ENCODE data around the gene EMILIN1.

EMILIN1 gene

DNA sequence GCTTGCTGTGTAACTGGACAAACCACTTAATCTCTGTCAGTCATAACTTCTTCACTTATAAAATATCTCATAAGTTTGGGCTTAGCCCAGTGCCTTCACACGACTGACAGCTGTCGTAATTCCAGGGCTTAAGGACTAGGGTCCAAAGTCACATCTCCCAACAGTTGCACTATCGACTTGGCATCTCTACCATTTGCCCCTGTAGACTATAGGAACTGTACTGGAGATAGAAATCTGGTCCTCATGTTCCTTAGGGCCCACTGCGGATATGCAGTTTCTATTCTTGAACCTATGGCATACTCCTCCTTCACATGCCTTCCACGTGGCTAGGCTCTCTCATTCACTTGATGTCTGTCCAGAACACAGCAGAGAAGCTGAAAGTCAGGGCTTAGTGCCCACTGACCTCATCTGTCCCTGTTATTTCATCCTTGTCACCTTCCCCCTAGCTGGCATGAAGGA, 47.9 kb downstream of the EMILIN1 start:
- DNase-seq (ENCODE audit: low spot score) = no peak

DNA sequence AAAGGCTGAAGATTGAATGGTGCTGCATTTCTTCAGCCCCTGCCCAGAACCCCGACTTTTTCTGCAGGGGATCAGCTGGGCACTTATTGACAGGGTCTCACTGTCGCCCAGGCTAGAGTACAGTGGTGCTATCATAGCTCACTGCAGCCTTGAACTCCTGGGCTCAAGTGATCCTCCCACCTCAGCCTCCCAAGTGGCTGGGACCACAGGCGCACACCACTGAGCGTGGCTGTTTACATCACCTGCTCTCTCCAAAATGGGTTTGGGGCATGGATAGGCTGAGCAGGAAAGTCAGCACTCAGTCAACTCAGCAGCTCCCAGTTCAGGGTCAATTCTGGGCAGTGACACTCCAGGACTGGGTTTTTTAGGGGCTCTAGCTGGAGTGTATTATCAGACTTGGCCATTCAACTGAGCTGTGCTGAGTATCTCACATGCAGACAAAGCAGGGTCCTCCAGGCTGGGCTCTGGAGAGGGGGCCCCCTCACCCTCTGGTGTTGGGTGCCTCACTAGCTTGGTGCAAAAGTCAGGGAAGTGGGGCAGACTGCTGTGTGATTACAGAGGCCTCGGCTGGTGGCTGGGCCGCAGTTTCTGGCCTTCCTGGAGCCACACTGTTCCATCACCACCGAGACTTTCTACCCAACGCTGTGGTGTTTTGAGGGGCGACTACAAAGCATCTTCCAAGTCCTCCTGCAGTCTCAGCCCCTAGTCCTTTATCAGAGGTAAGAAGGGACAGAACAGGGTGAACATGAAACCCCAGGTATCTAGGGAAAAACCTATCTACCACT, 49.7 kb downstream of the EMILIN1 start:
- DNase-seq (ENCODE audit: low spot score) = no peak

DNA sequence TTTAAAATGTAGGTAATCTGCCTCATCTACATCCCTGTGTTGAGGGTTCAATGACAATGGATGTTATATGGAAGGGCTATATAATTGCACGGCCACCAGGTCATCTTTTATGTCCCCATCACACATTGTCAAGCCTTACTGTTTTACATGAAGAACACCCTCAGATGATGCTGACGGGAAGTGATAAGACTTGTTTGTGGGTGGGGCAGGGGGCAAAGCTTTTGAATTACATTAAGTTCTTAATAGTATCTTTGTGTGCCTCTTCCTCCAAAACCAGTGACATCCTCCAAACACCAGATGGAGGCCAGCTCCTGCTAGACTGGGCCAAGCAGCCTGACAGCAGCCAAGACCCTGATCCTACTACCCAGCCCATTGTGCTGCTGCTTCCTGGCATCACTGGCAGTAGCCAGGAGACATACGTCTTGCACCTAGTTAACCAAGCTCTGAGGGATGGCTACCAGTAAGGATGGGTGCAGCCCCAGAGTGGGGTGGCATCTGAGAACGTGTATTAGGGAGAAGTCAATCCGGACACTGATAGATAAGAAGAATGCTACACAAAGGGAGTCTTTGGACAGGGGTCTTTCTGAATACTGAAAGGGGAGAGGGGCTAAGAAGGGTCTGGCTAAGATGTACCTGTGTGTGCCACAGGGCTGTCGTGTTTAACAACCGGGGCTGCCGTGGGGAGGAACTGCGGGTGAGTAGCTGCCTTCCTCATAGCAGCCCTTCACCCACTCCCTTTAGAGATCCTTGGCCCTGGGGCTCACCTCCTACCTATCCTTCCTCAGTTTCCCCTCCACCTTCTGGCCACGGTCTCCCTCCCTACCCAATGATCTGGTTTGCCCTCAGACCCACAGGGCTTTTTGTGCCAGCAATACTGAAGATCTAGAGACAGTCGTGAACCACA, 50.5 kb downstream of the EMILIN1 start:
- DNase-seq (ENCODE audit: low spot score) = no peak

- DNase-seq (ENCODE audit: low spot score) = no peak
Observed at GRCh38 chr2:27130396-27130795, 52.0 kb downstream of the EMILIN1 start.

DNA sequence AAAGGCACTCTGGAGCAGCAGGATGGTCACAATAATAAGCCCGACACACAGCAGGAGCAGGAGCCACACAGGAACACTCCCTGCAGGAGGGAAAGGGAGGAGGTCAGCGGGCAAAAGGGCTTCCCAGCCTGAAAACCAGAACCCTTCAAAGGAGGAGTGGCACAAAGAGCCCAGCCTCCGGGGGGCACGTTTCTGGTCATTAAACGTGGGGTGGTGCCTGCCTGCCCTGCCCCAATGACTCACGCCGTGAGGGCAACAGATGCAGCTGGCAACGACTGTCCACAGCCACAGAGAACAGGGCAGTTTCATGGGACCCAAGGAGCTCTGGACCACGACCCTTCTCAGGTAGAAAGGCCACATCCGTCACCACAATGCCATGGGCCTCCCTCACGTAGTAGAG, 53.0 kb downstream of the EMILIN1 start:
- DNase-seq (ENCODE audit: low spot score) = no peak

GRCh38 chr2:27133195-27133875, 54.9 kb downstream of the EMILIN1 start:
- no peak for DNase-seq (ENCODE audit: low spot score)

DNA sequence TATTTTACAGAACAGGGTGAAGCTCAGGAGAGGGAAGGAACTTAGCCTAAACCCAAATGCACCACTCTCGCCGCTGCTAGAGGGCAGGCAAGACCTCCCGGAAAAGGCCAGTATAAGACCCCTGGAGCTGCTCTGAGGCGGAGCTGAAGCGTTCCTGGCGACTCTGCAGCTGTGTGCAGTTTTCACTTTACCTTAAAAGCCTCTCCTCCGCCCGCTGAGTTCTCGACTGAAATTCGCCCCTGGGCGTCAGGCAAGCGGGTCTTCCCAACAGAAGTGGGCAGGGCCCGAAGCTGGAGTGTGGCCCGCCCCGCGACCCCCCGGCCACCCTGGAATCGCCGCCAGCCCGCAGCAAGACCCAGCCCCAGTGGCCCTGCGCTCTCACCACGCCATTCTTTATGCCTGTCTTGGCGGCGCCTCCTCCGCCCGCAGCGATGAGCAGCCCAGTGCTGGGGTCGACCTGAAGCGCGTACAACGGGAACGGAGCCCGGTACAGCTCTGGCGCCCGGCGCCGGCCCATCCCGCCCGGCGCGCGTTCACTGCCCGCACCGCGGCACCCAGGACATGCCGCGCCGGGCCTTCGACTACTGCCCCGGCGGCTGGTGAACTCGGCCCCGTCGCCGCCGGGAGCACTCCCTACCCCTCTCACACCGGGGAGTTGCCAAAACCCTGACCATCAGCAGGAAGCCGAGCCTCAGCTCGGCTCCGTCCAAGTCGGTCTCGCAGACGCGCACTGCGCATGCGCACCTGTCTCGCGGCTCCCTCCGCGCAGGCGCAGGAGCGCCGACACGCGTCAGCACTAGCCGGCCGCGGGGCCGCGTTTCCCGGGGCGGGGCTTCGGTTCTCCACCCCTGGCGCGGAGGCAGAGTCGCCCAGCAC, 55.7 kb downstream of the EMILIN1 start, which contains the start of gene PREB:
PREB (minus strand) TSS at position 732 of the 876 bp plus-strand sequence; CDS start at position 517, 215 bp downstream.
- peak; percentile 99 for DNase-seq (ENCODE audit: low spot score)

GRCh38 chr2:27134781-27135477, 56.5 kb downstream of the EMILIN1 start:
- no peak for DNase-seq (ENCODE audit: low spot score)

GRCh38 chr2:27135478-27135955, 57.1 kb downstream of the EMILIN1 start:
- DNase-seq (ENCODE audit: low spot score) = no peak

All from ecto neural progenitor cell (in vitro differentiated cells).